IPS-18c (cell line): ENCODE measurements around the gene SLC25A12.

Experiments
- H3K4me3 ChIP-seq: 2 replicates; pipeline ENCODE4 v1.7.0; 2013; ENCODE audit warnings: low read depth, mild to moderate bottlenecking, low read length, moderate library complexity; ENCODE audit not compliant: insufficient read depth
- H3K9me3 ChIP-seq: one replicate; pipeline ENCODE4 v1.6.1; 2013; ENCODE audit warnings: mild to moderate bottlenecking, low read length, moderate library complexity; ENCODE audit not compliant: control insufficient read depth, insufficient read depth

The SLC25A12 gene

DNA sequence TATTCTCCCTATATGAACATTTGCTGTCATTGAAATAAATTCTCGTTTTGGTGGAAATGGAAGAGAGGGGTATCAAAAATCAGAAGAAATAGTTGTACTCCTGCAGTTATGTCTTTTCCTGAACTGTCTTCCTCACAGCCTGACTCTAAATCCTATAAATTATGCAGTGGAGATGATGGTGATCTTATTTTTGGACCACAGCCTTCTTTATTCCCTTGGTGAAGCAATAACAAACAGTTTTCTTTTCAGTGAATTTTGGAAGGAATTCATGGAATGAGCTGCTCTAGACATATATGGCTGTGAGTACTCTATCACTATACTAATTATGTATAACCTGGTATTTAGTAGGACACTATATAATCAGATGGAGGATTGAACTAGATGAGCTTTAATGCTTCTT, 1.7 kb upstream of the SLC25A12 start:
- H3K9me3 ChIP-seq, result peaks cover 2% of the 10 kb centered on the region
- H3K4me3 ChIP-seq, result no peak overlapping the region

DNA sequence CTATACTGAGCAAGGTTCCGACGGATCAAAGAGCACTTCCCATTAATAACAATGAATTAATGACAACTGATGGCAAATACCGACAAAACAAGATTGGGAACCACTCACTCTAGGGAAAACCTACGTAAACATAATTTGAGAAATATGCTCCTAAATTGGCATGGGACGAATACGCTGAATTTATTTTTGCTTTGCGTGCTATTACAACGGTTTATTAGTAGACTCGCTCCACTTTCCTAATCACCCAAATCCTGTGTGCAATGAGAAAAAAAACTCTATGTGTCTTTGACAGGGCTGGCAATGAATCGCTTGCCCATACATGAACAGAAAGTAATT, 536 bp upstream of the SLC25A12 start:
- Histone ChIP-seq H3K4me3 (peak overlapping the region; percentile 93), H3K9me3 (peaks cover 2% of the 10 kb centered on the region)

DNA sequence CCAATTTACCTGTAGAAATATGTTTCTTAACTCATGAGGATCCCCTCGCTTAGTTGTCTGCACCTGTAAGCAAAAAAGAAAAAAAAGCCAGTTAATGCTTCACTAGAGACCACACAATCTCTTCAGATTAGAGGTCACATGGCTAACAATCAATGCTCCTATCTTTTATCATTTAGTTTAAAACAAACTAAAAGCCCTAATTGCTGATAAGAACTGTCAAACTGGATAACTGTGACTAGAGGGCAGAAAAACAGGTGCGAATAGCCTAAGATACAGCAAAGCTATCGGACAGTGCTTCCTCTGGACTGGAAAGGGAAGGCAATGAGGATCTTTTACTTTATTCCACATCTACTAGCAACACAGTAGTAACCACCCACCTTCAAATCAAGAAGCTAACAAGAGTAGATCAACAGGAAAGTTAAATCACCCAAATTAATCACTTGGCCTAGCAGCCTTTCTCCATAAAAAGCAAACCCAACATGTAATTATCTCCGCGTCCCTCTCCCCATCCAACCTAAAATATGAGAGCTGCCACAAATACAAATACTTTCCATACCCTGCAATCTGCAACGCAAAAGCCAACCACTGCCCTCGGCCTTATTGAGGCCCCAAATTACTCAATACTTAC, 734 bp downstream of the SLC25A12 start:
- peak overlapping the region; percentile 93 for H3K4me3 ChIP-seq
- H3K9me3 ChIP-seq, result peaks cover 2% of the 10 kb centered on the region

DNA sequence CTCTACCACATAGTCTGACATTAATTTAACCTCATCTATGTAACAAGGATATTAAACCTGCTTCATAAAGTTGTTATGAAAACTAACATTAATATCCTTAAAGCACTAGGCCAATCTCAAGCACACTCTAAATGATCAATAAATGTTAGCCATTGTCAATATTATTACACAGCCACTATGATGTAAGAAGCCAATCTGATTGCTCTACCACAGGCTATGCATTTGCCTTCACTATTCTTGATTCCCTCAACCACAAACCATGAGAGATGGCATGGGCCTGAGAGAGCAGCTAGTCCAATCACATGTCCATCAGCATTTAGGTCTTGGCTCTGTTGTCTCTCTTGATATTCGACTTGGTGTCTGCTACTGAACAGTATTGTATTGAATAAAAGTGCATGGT, 4.2 kb downstream of the SLC25A12 start:
- H3K9me3 ChIP-seq, result no peaks in the 10 kb centered on the region
- H3K4me3 ChIP-seq, result no peak overlapping the region

DNA sequence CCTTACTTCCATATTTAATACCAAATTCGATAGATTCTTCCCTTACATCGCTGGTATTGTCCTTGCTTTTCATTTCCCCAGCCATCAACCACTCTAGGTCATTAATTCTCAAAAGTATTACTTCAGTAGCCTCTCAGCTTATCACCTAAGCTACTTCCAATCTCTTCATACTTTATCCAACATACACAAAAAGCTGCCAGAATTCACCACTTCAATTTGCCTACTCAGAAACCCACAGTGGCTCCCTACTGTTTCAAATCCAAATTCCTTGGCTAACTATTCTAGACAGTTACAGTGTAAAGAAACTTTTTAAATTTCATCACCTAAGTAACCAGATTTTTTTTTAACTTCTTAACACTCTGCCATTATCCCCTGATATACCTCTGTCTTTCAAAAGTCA, 4.7 kb downstream of the SLC25A12 start:
- H3K4me3 ChIP-seq, result no peak overlapping the region
- H3K9me3 ChIP-seq, result no peaks in the 10 kb centered on the region

DNA sequence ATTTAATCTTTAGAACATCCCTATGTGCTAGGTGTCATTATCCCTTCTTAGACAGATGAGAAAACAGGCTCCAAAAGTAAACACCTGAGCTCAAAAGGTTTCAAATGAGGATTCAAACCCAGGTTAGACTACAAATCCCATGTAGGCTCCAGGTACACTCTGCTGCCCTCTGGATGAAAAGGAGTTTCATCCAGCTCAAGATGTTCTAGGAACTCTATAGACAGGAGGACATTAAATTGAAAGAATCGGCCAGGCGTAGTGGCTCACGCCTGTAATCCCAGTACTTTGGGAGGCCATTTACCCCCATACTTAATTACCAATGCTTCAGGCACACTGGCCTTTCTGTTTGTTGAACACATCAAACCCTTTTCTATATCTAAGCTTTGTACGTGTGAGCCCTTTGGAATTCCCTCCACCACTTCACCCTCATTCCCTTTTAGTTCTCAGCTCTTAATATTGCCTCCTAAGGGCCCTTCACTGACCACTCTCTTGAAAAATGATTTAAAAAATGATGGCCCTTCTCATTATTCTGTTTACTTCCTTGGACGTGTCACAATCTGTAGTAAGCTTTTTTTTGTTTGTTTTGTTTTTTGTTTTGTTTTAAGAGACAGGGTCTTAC, 10.7 kb downstream of the SLC25A12 start:
- no peak overlapping the region for H3K4me3 ChIP-seq

DNA sequence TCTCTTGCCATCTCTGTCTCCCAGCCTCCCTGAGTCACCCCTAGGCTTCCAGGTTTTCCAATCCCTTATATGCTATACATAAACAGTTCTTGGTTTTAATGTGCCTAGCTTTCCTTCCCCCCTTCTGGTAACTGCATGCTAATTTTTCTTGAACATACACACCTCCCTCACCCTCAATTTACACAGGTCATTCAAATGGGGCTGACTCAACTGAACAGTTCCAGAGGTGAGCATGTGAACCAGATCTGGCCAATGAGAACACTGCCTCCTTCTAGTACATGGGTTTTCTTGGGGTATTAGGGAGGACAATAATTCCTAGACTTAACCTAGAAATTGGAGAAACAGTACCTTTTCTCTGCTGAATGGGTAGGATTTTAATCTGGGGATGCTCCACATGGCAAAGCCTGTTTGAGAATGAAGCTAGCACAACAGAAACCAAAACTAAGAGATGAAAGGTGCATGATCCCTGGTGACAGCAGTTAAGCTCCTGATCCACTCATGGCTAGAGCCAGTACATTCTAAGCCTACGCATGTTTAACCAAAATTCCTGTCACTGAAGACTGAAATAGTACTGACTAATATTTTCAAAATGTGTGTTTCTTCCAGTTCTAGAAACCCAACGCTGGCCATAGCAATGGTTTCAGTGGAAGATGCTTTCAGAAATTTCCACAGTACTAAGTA, 11.8 kb downstream of the SLC25A12 start:
- no peak overlapping the region for H3K4me3 ChIP-seq
- no peaks in the 10 kb centered on the region for H3K9me3 ChIP-seq

More for the DNA sequence above, 10.7 kb downstream of the SLC25A12 start:
- no peaks in the 10 kb centered on the region for H3K9me3 ChIP-seq

DNA sequence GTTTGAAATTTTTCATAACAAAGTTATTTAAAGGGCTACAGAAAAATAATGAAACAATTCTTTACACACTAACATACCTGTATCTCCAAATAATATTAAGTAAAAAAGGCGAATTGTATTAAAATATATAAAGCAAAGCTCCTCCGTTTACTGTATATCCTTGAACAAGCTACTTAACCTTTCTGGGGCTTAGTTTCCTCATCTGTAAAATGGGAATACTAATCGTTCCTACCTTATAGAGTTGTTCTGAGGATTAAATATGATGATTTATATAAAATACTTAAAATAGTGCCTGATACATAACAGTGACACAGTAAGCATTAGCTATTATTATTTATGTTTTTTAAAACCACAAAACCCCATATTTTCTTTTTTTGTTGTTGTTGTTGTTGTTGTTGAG, 13.3 kb downstream of the SLC25A12 start:
- Histone ChIP-seq H3K9me3 (no peaks in the 10 kb centered on the region), H3K4me3 (no peak overlapping the region)

DNA sequence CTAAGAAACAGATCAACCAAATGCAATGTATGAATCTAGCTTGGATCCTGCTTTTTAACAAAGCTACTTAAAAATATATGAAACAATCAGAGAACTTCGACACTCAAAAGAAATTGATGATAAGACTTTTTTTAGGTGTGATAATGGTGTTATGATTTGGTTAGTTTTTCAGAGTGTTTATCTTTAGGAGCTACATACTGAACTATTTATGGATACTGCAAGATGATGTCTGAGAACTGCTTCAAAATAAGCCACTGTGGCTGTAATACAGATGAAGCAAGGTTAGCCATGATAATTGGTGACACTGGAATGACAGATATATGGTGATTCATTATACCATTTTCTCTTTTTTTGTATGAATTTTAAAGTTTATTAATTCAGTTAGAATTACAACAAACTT, 14.2 kb downstream of the SLC25A12 start:
- H3K4me3 ChIP-seq, result no peak overlapping the region
- no peaks in the 10 kb centered on the region for H3K9me3 ChIP-seq

DNA sequence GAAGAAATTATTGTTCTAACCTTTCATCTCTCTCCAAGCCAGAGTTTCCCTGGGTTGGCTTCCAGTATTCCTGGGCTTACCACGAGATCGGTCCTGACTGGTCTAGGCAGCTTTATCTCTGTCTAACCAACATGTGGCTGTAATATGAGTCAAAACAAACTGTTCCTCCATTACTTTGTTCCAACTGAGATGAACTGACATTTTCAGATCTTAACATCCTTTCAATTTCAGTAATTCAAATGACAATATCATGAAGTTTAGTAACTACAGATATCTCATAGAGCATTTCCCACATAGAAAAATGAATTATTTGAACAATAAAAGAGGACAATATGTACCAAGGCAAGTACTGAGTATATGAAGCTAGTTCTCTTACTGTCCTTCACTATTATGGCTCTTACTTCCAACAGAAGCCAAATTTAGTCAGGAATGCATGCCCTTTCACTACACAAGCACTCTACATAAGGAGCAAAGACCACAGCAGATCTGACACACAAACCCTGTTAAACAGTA, 15.5 kb downstream of the SLC25A12 start:
- H3K4me3 ChIP-seq, result no peak overlapping the region
- H3K9me3 ChIP-seq, result no peaks in the 10 kb centered on the region

DNA sequence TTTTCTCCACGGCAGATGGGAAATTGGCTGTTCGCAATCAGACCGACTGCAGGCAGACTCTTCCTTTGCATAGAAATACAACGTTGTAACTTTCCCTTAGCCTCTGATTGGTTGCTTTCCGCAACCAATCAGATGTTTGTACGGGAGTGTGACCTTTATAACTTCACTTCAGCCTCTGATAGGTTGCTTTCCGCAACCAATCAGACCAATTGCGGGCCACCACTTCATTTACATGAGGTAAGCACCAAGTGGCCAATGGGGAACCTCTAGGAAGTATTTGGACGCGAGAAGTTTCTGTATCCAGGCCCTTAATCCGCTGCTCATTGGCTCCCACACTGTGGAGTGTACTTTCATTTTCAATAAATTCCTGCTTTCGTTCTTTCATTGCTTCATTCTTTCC, 19.1 kb downstream of the SLC25A12 start:
- no peaks in the 10 kb centered on the region for H3K9me3 ChIP-seq
- no peak overlapping the region for H3K4me3 ChIP-seq

DNA sequence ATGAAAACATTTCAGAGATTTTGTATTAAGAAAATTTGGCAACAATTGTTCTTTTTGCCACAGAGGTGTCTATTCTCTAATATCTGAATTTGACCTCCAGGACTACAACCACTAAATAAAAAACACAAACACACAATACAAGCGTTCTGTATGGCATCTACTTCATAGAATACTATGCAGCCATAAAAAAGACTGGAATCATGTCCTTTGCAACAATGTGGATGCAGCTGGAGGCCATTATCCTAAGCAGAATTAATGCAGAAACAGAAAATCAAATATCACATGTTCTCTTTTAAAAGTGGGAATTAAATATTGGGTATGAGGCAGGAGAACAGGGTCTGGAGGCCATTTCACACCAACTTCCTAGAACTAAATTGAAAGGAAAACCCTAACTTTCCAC, 19.5 kb downstream of the SLC25A12 start:
- Histone ChIP-seq H3K4me3 (no peak overlapping the region), H3K9me3 (no peaks in the 10 kb centered on the region)

DNA sequence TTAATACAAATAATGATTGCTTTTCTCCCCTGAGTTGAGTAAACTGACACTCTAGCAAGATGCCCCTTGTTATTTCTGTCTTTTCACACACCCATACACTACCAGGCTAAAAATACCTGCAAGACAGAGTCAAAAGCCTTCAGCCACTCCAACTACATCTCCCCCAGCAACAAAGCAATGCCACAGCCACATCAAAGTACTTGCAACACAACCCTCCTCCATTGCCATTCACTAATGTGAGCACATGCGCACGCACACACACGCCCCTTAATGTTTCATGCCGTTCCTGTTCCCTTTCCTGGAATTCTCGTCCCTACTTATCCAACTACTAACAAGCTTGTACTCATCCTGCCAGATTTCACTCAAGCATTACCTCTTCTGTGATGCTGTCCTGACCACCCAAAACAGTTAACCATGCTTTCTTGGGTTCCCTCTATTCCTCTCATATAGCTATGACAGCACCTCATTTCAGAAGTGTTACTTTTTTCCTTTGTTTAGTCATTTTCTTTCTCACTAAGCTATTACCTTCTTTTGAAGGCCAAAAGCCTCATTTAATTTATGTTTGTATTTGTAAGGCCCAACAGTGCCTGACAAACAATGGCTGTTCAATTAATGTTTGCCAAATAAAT, 29.6 kb downstream of the SLC25A12 start:
- peaks cover 5% of the 10 kb centered on the region for H3K9me3 ChIP-seq

DNA sequence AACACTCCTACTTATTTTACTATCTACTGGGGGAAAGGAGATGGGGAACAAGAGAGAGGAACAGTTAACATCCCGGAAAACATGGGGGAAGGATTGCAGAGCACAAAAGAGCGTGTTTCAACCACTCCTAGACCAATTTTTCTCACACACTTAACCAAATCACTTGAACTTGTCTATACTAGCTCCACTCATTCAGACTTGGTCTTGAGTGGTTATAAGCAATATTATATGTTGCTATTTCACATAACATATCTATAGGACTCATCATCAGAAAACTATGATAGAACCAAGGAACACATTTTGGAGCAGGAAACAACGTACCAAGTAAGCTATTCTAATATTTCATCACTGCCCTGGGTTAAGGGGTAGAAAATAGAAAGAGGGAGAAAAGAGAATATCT, 31.5 kb downstream of the SLC25A12 start:
- no peak overlapping the region for H3K4me3 ChIP-seq
- H3K9me3 ChIP-seq, result peaks cover 2% of the 10 kb centered on the region

More for the DNA sequence above, 29.6 kb downstream of the SLC25A12 start:
- no peak overlapping the region for H3K4me3 ChIP-seq

DNA sequence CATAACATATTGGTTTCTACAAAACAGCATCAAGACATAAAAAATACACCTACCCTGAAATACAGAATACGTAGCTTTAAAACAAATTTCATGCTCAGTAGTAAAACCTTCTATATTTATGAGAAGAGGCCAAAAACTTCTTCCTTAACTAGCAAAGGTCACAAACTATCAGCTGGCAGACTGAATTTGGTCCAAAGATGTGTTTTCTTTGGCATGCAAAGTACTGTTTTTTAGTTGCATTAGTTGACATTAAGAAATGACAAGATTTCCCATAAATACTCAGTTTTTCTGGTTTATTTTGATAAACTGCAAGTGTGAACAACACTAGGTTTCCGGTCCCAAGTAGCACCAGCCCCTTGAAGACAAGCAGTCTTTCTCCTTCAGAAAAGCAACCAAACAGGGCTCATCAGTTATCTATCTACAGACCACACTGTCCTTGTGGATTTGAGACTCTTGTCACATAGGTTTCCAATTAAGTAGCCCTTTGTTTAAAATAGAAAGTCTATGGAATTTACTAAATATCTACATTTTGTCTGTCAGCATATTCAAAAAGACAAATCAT, 35.6 kb downstream of the SLC25A12 start:
- Histone ChIP-seq H3K4me3 (no peak overlapping the region), H3K9me3 (peaks cover 2% of the 10 kb centered on the region)

DNA sequence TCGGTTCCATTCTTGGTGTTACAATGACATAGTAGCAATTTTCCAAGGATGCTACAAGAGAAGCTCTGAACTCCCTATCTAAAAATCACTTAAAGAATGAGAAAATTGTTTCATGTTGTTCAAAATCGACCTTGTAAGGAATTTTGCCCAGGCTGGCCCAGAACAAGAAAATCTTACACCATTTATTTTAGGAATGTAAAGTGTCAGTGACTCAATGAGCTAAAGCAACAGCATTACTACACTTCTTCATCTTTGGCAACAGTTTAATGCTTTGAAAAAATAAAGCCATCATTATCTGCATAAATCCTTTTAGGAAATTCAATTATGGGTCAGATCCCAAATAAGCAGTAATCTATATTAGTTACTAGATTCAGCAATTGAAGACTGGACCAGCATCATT, 38.6 kb downstream of the SLC25A12 start:
- H3K9me3 ChIP-seq, result no peaks in the 10 kb centered on the region

DNA sequence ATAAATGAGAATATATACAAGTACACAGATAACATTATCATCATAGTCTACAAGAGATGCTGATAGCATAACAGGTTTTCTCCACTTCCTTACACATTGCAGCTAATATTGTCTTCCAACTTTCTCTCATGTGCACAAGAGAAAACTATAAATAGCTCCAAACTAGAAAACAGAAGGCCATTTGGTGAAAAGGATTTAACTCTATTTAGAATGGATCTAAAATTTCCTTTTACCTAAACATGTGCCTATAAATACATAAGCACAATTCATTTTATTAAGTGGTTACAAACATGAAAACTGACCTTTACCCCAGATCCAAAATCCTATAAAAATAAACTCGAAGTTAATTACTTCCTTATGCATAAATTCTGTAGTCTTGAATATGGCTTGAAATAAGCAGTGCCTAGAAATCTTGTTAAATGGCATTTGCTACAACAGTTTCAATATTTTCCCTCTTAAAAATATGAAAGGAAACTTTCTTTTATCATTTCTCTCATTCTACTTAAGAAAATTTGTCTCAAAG, 41.6 kb downstream of the SLC25A12 start:
- H3K4me3 ChIP-seq, result no peak overlapping the region
- no peaks in the 10 kb centered on the region for H3K9me3 ChIP-seq

More for the DNA sequence above, 38.6 kb downstream of the SLC25A12 start:
- H3K4me3 ChIP-seq, result no peak overlapping the region
